Endothelial cell of umbilical vein (primary cell): ENCODE results near the gene SS18. TPM values are rescaled to one million over a fixed set of nuclear protein-coding genes. Genes with fewer than 3 reads are reported as not detected.

Experiments used
- BruUV-seq: library from RNA; stranded (reverse); fragments of 400-500 nt; replicated peaks from 2 replicates; lab custom pipeline; 2021; lab: Mats Ljungman, UMichigan
- CTCF ChIA-PET: fragments of 300-600, 350-600 bp; sonication (Branson Sonifier 250); formaldehyde crosslinking; loops from one replicate; lab custom pipeline; 2021; ENCODE audit warnings: antibody characterized with exemption, inconsistent platforms; lab: Charles Lee
- POLR2A ChIA-PET: fragments of 300-600, 350-600 bp; sonication (Branson Sonifier 250); formaldehyde crosslinking; loops from one replicate; lab custom pipeline; 2021; ENCODE audit warnings: antibody characterized with exemption, inconsistent platforms; lab: Charles Lee
- DNase-seq: peaks from one replicate; pipeline ENCODE4 v3.0.0-alpha.2; 2011; ENCODE audit warnings: low read depth, low spot score
- FAIRE-seq: peaks from 2 replicates; lab custom pipeline; 2011; peaks lifted over from hg19 to GRCh38; lab: Jason Lieb, UNC
- H2AFZ ChIP-seq: 2 replicates; pipeline ENCODE4 v1.6.0; 2012; ENCODE audit warnings: low read depth, low read length, control low read depth, inconsistent platforms
- H3K27ac ChIP-seq: 2 replicates; pipeline ENCODE4 v1.5.1; 2011; ENCODE audit warnings: low read depth, mild to moderate bottlenecking, control low read depth, low read length, moderate library complexity; ENCODE audit not compliant: insufficient read depth
- H3K27me3 ChIP-seq, 2 experiments: 2 replicates each; pipeline versions ENCODE4 v1.6.0 to v1.6.1; 2011; ENCODE audit warnings: low read length in 2 of 2, mixed read lengths in 1 of 2; ENCODE audit not compliant: control insufficient read depth in 2 of 2, insufficient read depth in 2 of 2
- H3K36me3 ChIP-seq, 2 experiments: 2 replicates in 1 of 2; 3 replicates in 1 of 2; pipeline ENCODE4 v1.5.1; 2011; ENCODE audit warnings: low read length in 2 of 2, mild to moderate bottlenecking in 1 of 2, moderate library complexity in 1 of 2; ENCODE audit not compliant: control insufficient read depth in 2 of 2, insufficient read depth in 2 of 2; ENCODE audit errors: extremely low read depth in 1 of 2
- H3K4me1 ChIP-seq: 3 replicates; pipeline ENCODE4 v1.5.1; 2011; ENCODE audit warnings: mild to moderate bottlenecking, low read length; ENCODE audit not compliant: control insufficient read depth, insufficient read depth; ENCODE audit errors: extremely low read depth
- H3K4me2 ChIP-seq: 2 replicates; pipeline ENCODE4 v1.6.1; 2011; ENCODE audit warnings: low read length, control low read depth, mixed read lengths; ENCODE audit not compliant: insufficient read depth
- H3K4me3 ChIP-seq, 3 experiments: fragments of 200-600 bp in 1 of 3; sonication (generic), shearing (Covaris generic) in 1 of 3; replicated peaks in 1 of 3; 2 replicates each; pipeline ENCODE4 v1.5.1; 2011 to 2016; ENCODE audit warnings: control low read depth in 3 of 3, low read length in 3 of 3, mild to moderate bottlenecking in 2 of 3, inconsistent platforms in 1 of 3, low read depth in 1 of 3, moderate library complexity in 1 of 3; ENCODE audit not compliant: insufficient read depth in 1 of 3
- H3K79me2 ChIP-seq: 2 replicates; pipeline ENCODE4 v1.6.0; 2012; ENCODE audit warnings: low read length, inconsistent platforms; ENCODE audit not compliant: control insufficient read depth, insufficient read depth
- H3K9ac ChIP-seq: replicated peaks from 2 replicates; pipeline ENCODE3; 2011; ENCODE audit warnings: low read length, control low read depth; ENCODE audit not compliant: insufficient read depth; ENCODE audit errors: extremely low read depth
- H3K9me1 ChIP-seq: replicated peaks from 3 replicates; pipeline ENCODE4 v1.6.0; 2011; ENCODE audit warnings: mild to moderate bottlenecking, low read length; ENCODE audit not compliant: control insufficient read depth, insufficient read depth; ENCODE audit errors: extremely low read depth
- H3K9me3 ChIP-seq: replicated peaks from 2 replicates; pipeline ENCODE4 v1.5.1; 2012; ENCODE audit warnings: low read length, inconsistent platforms; ENCODE audit not compliant: control insufficient read depth, insufficient read depth
- H4K20me1 ChIP-seq: replicated peaks from 2 replicates; pipeline ENCODE3; 2011; ENCODE audit warnings: mild to moderate bottlenecking, low read length; ENCODE audit not compliant: control insufficient read depth, insufficient read depth; ENCODE audit errors: extremely low read depth
- CTCF ChIP-seq, 2 donors: IDR thresholded peaks; 1 replicate in 1 of 2; 2 replicates in 1 of 2; pipeline ENCODE4 v1.5.1; 2011; ENCODE audit warnings: low read length in 2 of 2, mild to moderate bottlenecking in 2 of 2, moderate library complexity in 2 of 2, control low read depth in 1 of 2, inconsistent platforms in 1 of 2, low read depth in 1 of 2; ENCODE audit not compliant: insufficient read depth in 1 of 2; ENCODE audit errors: extremely low read depth in 1 of 2
- EZH2 ChIP-seq: IDR thresholded peaks from 2 replicates; pipeline ENCODE4 v1.6.1; 2012; ENCODE audit warnings: borderline replicate concordance, low read depth, mild to moderate bottlenecking, moderate library complexity, low read length, inconsistent platforms; ENCODE audit not compliant: severe bottlenecking
- FOS ChIP-seq: IDR thresholded peaks from 2 replicates; pipeline ENCODE4 v1.6.1; 2011; ENCODE audit warnings: mild to moderate bottlenecking, low read length, moderate library complexity, borderline replicate concordance; ENCODE audit not compliant: insufficient read depth
- GATA2 ChIP-seq: IDR thresholded peaks from 2 replicates; pipeline ENCODE4 v1.7.0; 2011; ENCODE audit warnings: low read depth, mild to moderate bottlenecking, moderate library complexity, mixed read lengths, low read length; ENCODE audit not compliant: insufficient read length, insufficient read depth
- JUN ChIP-seq: IDR thresholded peaks from 2 replicates; pipeline ENCODE4 v1.6.1; 2011; ENCODE audit warnings: borderline replicate concordance, low read depth; ENCODE audit not compliant: insufficient read length, insufficient read depth
- MAX ChIP-seq: IDR thresholded peaks from 2 replicates; pipeline ENCODE4 v1.6.1; 2011; ENCODE audit not compliant: insufficient read depth, insufficient read length
- MYC ChIP-seq: IDR thresholded peaks from one replicate; pipeline ENCODE4 v1.6.1; 2011; ENCODE audit warnings: mild to moderate bottlenecking, low read depth, low read length
- POLR2A ChIP-seq: IDR thresholded peaks from 2 replicates; pipeline ENCODE4 v1.6.1; 2012; ENCODE audit warnings: low read depth, mild to moderate bottlenecking, control low read depth, low read length
- POLR2AphosphoS5 ChIP-seq: IDR thresholded peaks from 2 replicates; pipeline ENCODE4 v1.6.1; 2012; ENCODE audit warnings: low read depth, mild to moderate bottlenecking, control low read depth, low read length, moderate library complexity; ENCODE audit not compliant: insufficient read depth
- dilution Hi-C: fragments of 300-500 bp; cut with MboI; formaldehyde crosslinking; loops from one replicate; pipeline ENCODE4 v1.15.0; 2019; ENCODE audit warnings: low sequenced_read_pairs; ENCODE audit not compliant: extremely low pct_ligation_motif_present
- intact Hi-C: fragments of 100-400 bp; cut with micrococcal nuclease; formaldehyde crosslinking; loops from one replicate; pipeline ENCODE4 v1.10.0; 2022
- polyA plus RNA-seq, 4 experiments: library from polyadenylated mRNA; depleted of rRNA in 3 of 4; stranded (reverse) in 3 of 4; unstranded in 1 of 4; fragments of >200 nt; gene quantifications; 2 replicates each; pipeline versions ENCODE4 v1.2.1 to v1.2.3, GENCODE V29; 2011 to 2012; ENCODE audit warnings: missing spikeins in 1 of 4
- total RNA-seq: library from RNA; stranded (reverse); gene quantifications from 2 replicates; pipeline ENCODE4 v1.2.3, GENCODE V29; 2021

The SS18 gene
- total and polyA plus RNA-seq, 2 donors (not counting 3 experiments of a cell fraction or from before 2014, with no cell fraction given): 68.4 to 204 TPM

DNA sequence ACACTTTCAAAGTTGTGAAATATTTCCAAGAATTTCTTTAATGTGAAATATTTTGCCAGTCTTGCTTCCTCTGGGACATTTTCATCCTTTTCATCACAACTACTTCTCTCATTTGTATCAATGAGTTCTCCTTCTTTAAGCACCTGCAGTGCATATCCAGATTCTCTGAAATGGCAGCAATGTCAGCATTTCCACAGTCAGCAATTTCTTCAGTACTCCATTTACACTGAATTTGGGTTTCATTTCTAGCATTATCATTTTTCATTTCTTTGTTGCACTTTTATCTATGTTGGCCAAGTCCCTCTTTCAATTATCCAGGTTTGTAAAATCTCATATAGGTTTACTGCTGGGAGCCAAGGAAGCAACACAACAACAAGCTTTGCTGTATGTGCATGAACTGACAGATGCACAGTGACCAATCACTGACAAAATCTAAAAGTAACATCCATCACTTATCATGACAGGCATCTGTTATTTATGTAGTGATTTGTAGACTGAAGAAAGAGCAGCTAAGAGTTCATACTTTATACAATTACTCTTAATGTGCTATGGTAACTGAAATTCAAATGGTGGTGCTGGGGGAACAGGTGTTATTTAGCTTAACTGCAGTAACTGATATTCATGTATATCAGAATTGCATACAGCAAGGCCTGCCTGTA is 43.9 kb downstream of the SS18 start:
- ChIA-PET CTCF (no interaction called here), POLR2A (no interaction called here)
- no peak overlapping the region for H3K27ac ChIP-seq
- no peak for DNase-seq
- no peaks in the 10 kb centered on the region for H3K27me3 ChIP-seq
- no TSS peak for BruUV-seq
- no peaks in the 10 kb centered on the region for H3K9me1 ChIP-seq
- no peaks in the 10 kb centered on the region for H3K4me1 ChIP-seq
- intact Hi-C loops: no loop called here
- peaks cover 0 to 2% of the 10 kb centered on the region in 2 experiments for H3K36me3 ChIP-seq
- no peaks in the 10 kb centered on the region for H3K9me3 ChIP-seq
- peaks cover 6% of the 10 kb centered on the region for H4K20me1 ChIP-seq
- no peak overlapping the region for H3K4me2 ChIP-seq
- no peak overlapping the region for H3K4me3 ChIP-seq
- no peak overlapping the region for H3K9ac ChIP-seq
- TF ChIP-seq MAX (no peak), POLR2A (no peak), FOS (no peak), GATA2 (no peak)
- no peak for FAIRE-seq
- peaks cover 30% of the 10 kb centered on the region for H3K79me2 ChIP-seq
- H2AFZ ChIP-seq: no peak overlapping the region
- dilution Hi-C loops: no loop called here

GRCh38 chr18:26044807-26045206 is 45.6 kb downstream of the SS18 start:
- H3K4me1 ChIP-seq: peaks cover 3% of the 10 kb centered on the region
- H3K79me2 ChIP-seq: peaks cover 33% of the 10 kb centered on the region
- intact Hi-C loops (no loop called here), dilution Hi-C loops (no loop called here)
- no peaks in the 10 kb centered on the region for H3K9me3 ChIP-seq
- H4K20me1 ChIP-seq: peaks cover 6% of the 10 kb centered on the region
- H3K27ac ChIP-seq: no peak overlapping the region
- no peak overlapping the region for H3K4me3 ChIP-seq
- no peaks in the 10 kb centered on the region for H3K27me3 ChIP-seq
- BruUV-seq: no TSS peak
- FAIRE-seq (no peak), DNase-seq (no peak)
- no peak for TF ChIP-seq FOS
- TF ChIP-seq POLR2A: no peak
- no peak for TF ChIP-seq JUN
- no peak for TF ChIP-seq MYC
- TF ChIP-seq EZH2: no peak
- TF ChIP-seq GATA2: no peak
- no peak for TF ChIP-seq POLR2AphosphoS5
- no peak for TF ChIP-seq CTCF (IDR thresholded peaks at IDR 0.05; ENCODE audit: extremely low read depth in 1 of 2, insufficient read depth in 1 of 2, low read depth in 1 of 2, low read length in 2 of 2)
- no peak for TF ChIP-seq MAX
- H3K4me2 ChIP-seq: no peak overlapping the region
- H3K9ac ChIP-seq: no peak overlapping the region
- H3K9me1 ChIP-seq: no peaks in the 10 kb centered on the region
- H3K36me3 ChIP-seq: no peaks in the 10 kb centered on the region
- POLR2A ChIA-PET: no interaction called here
- no peak overlapping the region for H2AFZ ChIP-seq
- CTCF ChIA-PET: interaction anchor here (1.0 to 1.5 kb wide), 2 partner anchors 11 to 15 kb away, joined by 3 to 4 read pairs; no protein-coding TSS in a partner anchor
